ENCODE data around the gene SCN3B. TPM values are rescaled to one million over a fixed set of nuclear protein-coding genes. Genes with fewer than 3 reads are reported as not detected.
A peak's percentile ranks its signal among the peaks of the same experiment; 100 is the strongest.

The SCN3B gene
- total and polyA plus RNA-seq, 2 of the 4 experiments (the other 2 are of a cell fraction), result under 0.01 to 0.03 TPM

- CTCF ChIA-PET, result no interaction called here
- Histone ChIP-seq H3K27me3 (ENCODE audit: control insufficient read depth, insufficient read depth, low read length) (no peaks in the 10 kb centered on the region), H2BK5ac (ENCODE audit: low read depth, low read length, poor library complexity, severe bottlenecking) (no peak overlapping the region), H2BK15ac (ENCODE audit: low read depth, low read length) (no peak overlapping the region), H4K8ac (ENCODE audit: low read depth in 2 of 2, low read length in 2 of 2) (no peak overlapping the region), H2BK20ac (ENCODE audit: low read depth, low read length) (no peak overlapping the region), H4K20me1 (ENCODE audit: insufficient read depth, low read length) (no peaks in the 10 kb centered on the region), H3K36me3 (ENCODE audit: control insufficient read depth, insufficient read depth, low read length) (peaks cover 7% of the 10 kb centered on the region), H2AFZ (replicated peaks; ENCODE audit: low read length, poor library complexity) (no peak overlapping the region), H3K9me3 (ENCODE audit: control insufficient read depth, insufficient read depth, low read length) (no peaks in the 10 kb centered on the region), H2AK5ac (ENCODE audit: low read depth, low read length) (no peak overlapping the region), H4K91ac (ENCODE audit: insufficient read depth, low read depth, low read length) (no peak overlapping the region), H2BK120ac (ENCODE audit: low read depth, low read length) (no peak overlapping the region), H3K18ac (ENCODE audit: low read depth, low read length) (no peak overlapping the region), H3K4ac (ENCODE audit: low read depth, low read length) (no peak overlapping the region), H3K14ac (replicated peaks; ENCODE audit: low read depth, low read length) (no peak overlapping the region), H3K56ac (ENCODE audit: extremely low read depth, insufficient read depth, low read length) (no peak overlapping the region), H3K4me1 (ENCODE audit: control insufficient read depth, insufficient read depth, low read length) (peaks cover 8% of the 10 kb centered on the region), H3K27ac (ENCODE audit: insufficient read depth, low read length) (peak overlapping the region; percentile 43; the same call in 1 of the 2 replicates), H3K23ac (ENCODE audit: low read depth, low read length) (no peak overlapping the region), H3K9me1 (ENCODE audit: insufficient read depth, low read length) (peaks cover 13% of the 10 kb centered on the region), H3K79me1 (ENCODE audit: low read depth in 1 of 2, low read length in 2 of 2) (no peaks in the 10 kb centered on the region), H3K9ac (ENCODE audit: low read depth, low read length) (no peak overlapping the region), H2AK9ac (replicated peaks; ENCODE audit: low read depth, low read length, poor library complexity) (peak overlapping the region; percentile 2), H3K4me2 (ENCODE audit: low read depth, low read length) (no peak overlapping the region), H4K5ac (ENCODE audit: low read depth, low read length) (no peak overlapping the region), H3K4me3 (ENCODE audit: insufficient read depth, low read depth, low read length) (no peak overlapping the region)
- WGBS, 2 experiments (ENCODE audit: extremely low coverage in 2 of 2, insufficient read length in 1 of 2), result no CpG with 5 or more reads among the region's 4 CpGs
- DNase-seq (peak; percentile 73), ATAC-seq (ENCODE audit: low read depth) (peak; percentile 91)
- POLR2A ChIA-PET (ENCODE audit: unreplicated experiment), result no interaction called here
- no peak for TF ChIP-seq USF2 (IDR thresholded peaks at IDR 0.05; ENCODE audit: low read depth, low read length)
- no peak for TF ChIP-seq RFX5 (IDR thresholded peaks at IDR 0.05; ENCODE audit: low read depth, low read length)
- TF ChIP-seq CEBPB (IDR thresholded peaks at IDR 0.05; ENCODE audit: low read depth, low read length), result peak; percentile 98
- TF ChIP-seq POLR2A (IDR thresholded peaks at IDR 0.05; ENCODE audit: low read depth, low read length), result no peak
- no peak for TF ChIP-seq CTCF (conservative IDR thresholded peaks at IDR 0.05; ENCODE audit: low read depth, low read length)
- no peak for TF ChIP-seq MAFK (IDR thresholded peaks at IDR 0.05; ENCODE audit: low read depth, low read length)
- dilution Hi-C loops (cut with HindIII; ENCODE audit: low sequenced_read_pairs, unreplicated experiment) (no loop called here), in situ Hi-C loops (cut with MboI; ENCODE audit: low sequenced_read_pairs) (no loop called here), intact Hi-C loops (cut with micrococcal nuclease) (loop anchor here (1.0 kb wide), 1 partner anchor 15 kb away; no protein-coding TSS in a partner anchor)
- no TSS peak for BruUV-seq (replicated peaks)
These were observed 53.3 kb downstream of the SCN3B start for GRCh38 chr11:123601136-123601535.
